SK-N-SH (cell line): Measurements from ENCODE around the gene VGLL4. TPM values are rescaled to one million over a fixed set of nuclear protein-coding genes. Genes with fewer than 3 reads are reported as not detected.

Experiments
- CTCF ChIA-PET: fragments of 300-600, 350-600 bp; formaldehyde crosslinking; extraction: SDS; loops from one replicate; lab custom pipeline; 2021; lab: Yijun Ruan, JAX
- POLR2A ChIA-PET: fragments of 350-600 bp; sonication (Branson Sonifier 250); formaldehyde crosslinking; extraction: SDS; loops from one replicate; lab custom pipeline; 2020; ENCODE audit warnings: antibody characterized with exemption, inconsistent platforms; lab: Yijun Ruan, JAX
- DNase-seq: peaks from one replicate; pipeline ENCODE4 v3.0.0; 2012
- H2AFZ ChIP-seq: fragments of 200-600 bp; sonication (generic); 2 replicates; pipeline ENCODE4 v1.8.1; 2016; ENCODE audit warnings: antibody characterized with exemption, mild to moderate bottlenecking, low read depth
- H3F3A ChIP-seq: fragments of 200-600 bp; sonication (generic); replicated peaks from 2 replicates; pipeline ENCODE3; 2016; ENCODE audit warnings: antibody characterized with exemption, mild to moderate bottlenecking; ENCODE audit not compliant: insufficient read depth
- H3K27ac ChIP-seq, 2 experiments: fragments of 200-500 bp in 1 of 2; fragments of 200-600 bp in 1 of 2; sonication (Bioruptor generic) in 1 of 2; sonication (generic), shearing (Covaris generic) in 1 of 2; 2 replicates each; pipeline versions ENCODE4 v1.5.1 to v1.6.1; 2014 to 2016; ENCODE audit warnings: low read depth in 2 of 2, inconsistent platforms in 1 of 2, low read length in 1 of 2, mild to moderate bottlenecking in 1 of 2, mixed read lengths in 1 of 2
- H3K27me3 ChIP-seq: fragments of 200-600 bp; sonication (generic), shearing (Covaris generic); 2 replicates; pipeline ENCODE4 v1.6.1; 2016; ENCODE audit warnings: mixed run types; ENCODE audit not compliant: insufficient read depth
- H3K36me3 ChIP-seq, 2 experiments: fragments of 200-500 bp in 1 of 2; fragments of 200-600 bp in 1 of 2; sonication (Bioruptor generic) in 1 of 2; sonication (generic) in 1 of 2; replicated peaks in 1 of 2; 2 replicates each; pipeline versions ENCODE3 to v1.5.1; 2014 to 2016; ENCODE audit warnings: low read length in 1 of 2, mild to moderate bottlenecking in 1 of 2; ENCODE audit not compliant: insufficient read depth in 2 of 2, control insufficient read depth in 1 of 2
- H3K4me1 ChIP-seq, 2 experiments: fragments of 200-500 bp in 1 of 2; fragments of 200-600 bp in 1 of 2; sonication (Bioruptor generic) in 1 of 2; sonication (generic), shearing (Covaris generic) in 1 of 2; 2 replicates each; pipeline versions ENCODE4 v1.5.1 to v1.6.1; 2014 to 2016; ENCODE audit warnings: low read depth in 1 of 2, low read length in 1 of 2, mixed run types in 1 of 2; ENCODE audit not compliant: insufficient read depth in 2 of 2, control insufficient read depth in 1 of 2
- H3K4me2 ChIP-seq: fragments of 200-600 bp; sonication (generic), shearing (Covaris generic); 2 replicates; pipeline ENCODE4 v1.6.1; 2017; ENCODE audit warnings: mixed run types
- H3K4me3 ChIP-seq, 2 experiments: fragments of 200-500 bp in 1 of 2; fragments of 200-600 bp in 1 of 2; sonication (Bioruptor generic) in 1 of 2; sonication (generic), shearing (Covaris generic) in 1 of 2; 2 replicates each; pipeline versions ENCODE4 v1.5.1 to v1.8.1; 2014 to 2016; ENCODE audit warnings: low read depth in 2 of 2, inconsistent platforms in 1 of 2, low read length in 1 of 2, mild to moderate bottlenecking in 1 of 2, mixed read lengths in 1 of 2, moderate library complexity in 1 of 2
- H3K79me2 ChIP-seq: fragments of 200-600 bp; sonication (generic); 2 replicates; pipeline ENCODE4 v1.8.1; 2017; ENCODE audit warnings: mild to moderate bottlenecking; ENCODE audit not compliant: insufficient read depth
- H3K9ac ChIP-seq: fragments of 200-600 bp; sonication (generic); 2 replicates; pipeline ENCODE4 v1.6.1; 2017; ENCODE audit warnings: mixed run types
- H3K9me2 ChIP-seq: fragments of 200-600 bp; sonication (generic); 2 replicates; pipeline ENCODE4 v1.6.1; 2017; ENCODE audit warnings: mixed run types
- H3K9me3 ChIP-seq: fragments of 200-600 bp; sonication (generic); 2 replicates; pipeline ENCODE4 v1.6.1; 2017; ENCODE audit warnings: mixed run types, mild to moderate bottlenecking, moderate library complexity
- H4K20me1 ChIP-seq: fragments of 200-600 bp; sonication (generic); 2 replicates; pipeline ENCODE4 v1.6.1; 2017; ENCODE audit warnings: mild to moderate bottlenecking, mixed run types; ENCODE audit not compliant: insufficient read depth
- EP300 ChIP-seq, 2 experiments: IDR thresholded peaks; 2 replicates each; pipeline versions ENCODE4 v1.4.0 to v1.6.1; 2012; ENCODE audit warnings: borderline replicate concordance in 1 of 2, low read depth in 1 of 2, low read length in 1 of 2
- GATA2 ChIP-seq: sonication (generic); formaldehyde crosslinking; IDR thresholded peaks from 2 replicates; pipeline ENCODE4 v1.5.0; 2020; ENCODE audit warnings: mild to moderate bottlenecking, missing genetic modification reagents
- IRF3 ChIP-seq: fragments of 150-350 bp; IDR thresholded peaks from 2 replicates; pipeline ENCODE4 v1.6.1; 2016; ENCODE audit warnings: mild to moderate bottlenecking, low read depth, low read length
- JUND ChIP-seq: IDR thresholded peaks from 2 replicates; pipeline ENCODE4 v1.4.0; 2012
- MEF2A ChIP-seq: IDR thresholded peaks from 2 replicates; pipeline ENCODE4 v1.4.0; 2012; ENCODE audit warnings: low read depth, borderline replicate concordance
- MXI1 ChIP-seq: IDR thresholded peaks from 2 replicates; pipeline ENCODE4 v1.6.1; 2012; ENCODE audit warnings: mild to moderate bottlenecking, low read depth, low read length, improper control_type of control experiment
- NFIC ChIP-seq: IDR thresholded peaks from 2 replicates; pipeline ENCODE4 v1.4.0; 2012; ENCODE audit warnings: borderline replicate concordance
- NRF1 ChIP-seq: IDR thresholded peaks from 2 replicates; pipeline ENCODE4 v1.6.1; 2012; ENCODE audit warnings: low read depth, mild to moderate bottlenecking, low read length
- PBX3 ChIP-seq: IDR thresholded peaks from 2 replicates; pipeline ENCODE4; 2012
- POLR2AphosphoS5 ChIP-seq: IDR thresholded peaks from 2 replicates; pipeline ENCODE4 v1.6.1; 2012; ENCODE audit warnings: low read depth, low read length
- RCOR1 ChIP-seq: fragments of 150-350 bp; IDR thresholded peaks from 2 replicates; pipeline ENCODE4 v1.6.1; 2017; ENCODE audit warnings: antibody characterized with exemption, low read length
- REST ChIP-seq: IDR thresholded peaks from 2 replicates; pipeline ENCODE4 v1.6.1; 2012; ENCODE audit warnings: mild to moderate bottlenecking, low read depth, low read length, moderate library complexity
- RXRA ChIP-seq: IDR thresholded peaks from 2 replicates; pipeline ENCODE4 v1.4.0; 2012; ENCODE audit warnings: low read depth, mild to moderate bottlenecking, borderline replicate concordance
- SMC3 ChIP-seq: IDR thresholded peaks from 2 replicates; pipeline ENCODE4 v1.6.1; 2012; ENCODE audit warnings: low read depth, low read length, improper control_type of control experiment
- TAF1 ChIP-seq: IDR thresholded peaks from 2 replicates; pipeline ENCODE4 v1.6.1; 2012; ENCODE audit warnings: low read depth, mild to moderate bottlenecking, low read length, moderate library complexity, borderline replicate concordance
- TCF12 ChIP-seq: IDR thresholded peaks from 2 replicates; pipeline ENCODE4 v1.4.0; 2012
- ZBTB33 ChIP-seq: IDR thresholded peaks from 2 replicates; pipeline ENCODE4 v1.4.0; 2012; ENCODE audit warnings: low read depth, borderline replicate concordance
- WGBS: methylation state at CpG from one replicate; pipeline ENCODE4 v1.1.6; 2017; ENCODE audit warnings: low lambda C conversion rate; 5-methylcytosine and 5-hydroxymethylcytosine counted together
- polyA plus RNA-seq, 3 experiments: library from polyadenylated mRNA; depleted of rRNA; stranded (reverse); fragments of >200 nt; gene quantifications; 2 replicates each; pipeline ENCODE4 v1.2.3, GENCODE V29; 2012

Gene VGLL4
- polyA plus RNA-seq, 1 of the 3 experiments (the other 2 are of a cell fraction) = 48.9 TPM

- H3F3A ChIP-seq = no peaks in the 10 kb centered on the region
- no peak overlapping the region for H3K4me2 ChIP-seq
- 0 out of 2 replicates have a peak, but pooled peaks cover 13% of the 10 kb centered on the region for H4K20me1 ChIP-seq
- TF ChIP-seq REST = no peak
- no peak for TF ChIP-seq MXI1
- TF ChIP-seq MEF2A = no peak
- no peak for TF ChIP-seq JUND
- TF ChIP-seq TAF1 = no peak
- TF ChIP-seq RXRA = no peak
- no peak for TF ChIP-seq RCOR1
- no peak for TF ChIP-seq IRF3
- no peak for TF ChIP-seq PBX3
- TF ChIP-seq NFIC = no peak
- TF ChIP-seq GATA2 (CRISPR knock-in tag) = no peak
- TF ChIP-seq EP300 (IDR thresholded peaks at IDR 0.05; ENCODE audit: borderline replicate concordance in 1 of 2, low read depth in 1 of 2, low read length in 1 of 2) = no peak
- TF ChIP-seq POLR2AphosphoS5 = no peak
- TF ChIP-seq TCF12 = no peak
- TF ChIP-seq ZBTB33 = no peak
- TF ChIP-seq SMC3 = no peak
- no peak for TF ChIP-seq NRF1
- no peaks in the 10 kb centered on the region for H3K9me2 ChIP-seq
- no peak overlapping the region for H3K27ac ChIP-seq
- ChIA-PET POLR2A (no interaction called here), CTCF (interaction anchor here (0.6 to 7.3 kb wide), 9 partner anchors 9 to 915 kb away, joined by 3 to 59 read pairs (median 3); partner anchors contain the start of gene TAMM41)
- WGBS = 91% methylated on average over 11 of the region's 11 CpGs
- H3K27me3 ChIP-seq = no peaks in the 10 kb centered on the region
- H3K36me3 ChIP-seq = no peaks in the 10 kb centered on the region
- H3K9ac ChIP-seq = no peak overlapping the region
- H3K79me2 ChIP-seq = peaks cover 16% of the 10 kb centered on the region; the same call in 1 of the 2 replicates
- H3K4me3 ChIP-seq = no peak overlapping the region
- DNase-seq = no peak
- H3K4me1 ChIP-seq = peaks cover 0 to 2% of the 10 kb centered on the region in 2 experiments; a peak in 2 of 4 replicates
- H3K9me3 ChIP-seq = no peaks in the 10 kb centered on the region
- H2AFZ ChIP-seq = no peak overlapping the region
Measured at GRCh38 chr3:11653298-11654055, 9.8 kb upstream of the VGLL4 start.
